Activated gamma-delta T cell (primary cell): ENCODE results near the gene CDKN2AIP.
"Not testable (repeated sequence)": the region's sequence is repeated elsewhere in the genome, so short reads cannot be mapped to it uniquely, and the experiment has no call there.

Experiments used
- DNase-seq: peaks from one replicate; lab custom pipeline; 2025; lab: John Stamatoyannopoulos, UW

Gene CDKN2AIP

DNA sequence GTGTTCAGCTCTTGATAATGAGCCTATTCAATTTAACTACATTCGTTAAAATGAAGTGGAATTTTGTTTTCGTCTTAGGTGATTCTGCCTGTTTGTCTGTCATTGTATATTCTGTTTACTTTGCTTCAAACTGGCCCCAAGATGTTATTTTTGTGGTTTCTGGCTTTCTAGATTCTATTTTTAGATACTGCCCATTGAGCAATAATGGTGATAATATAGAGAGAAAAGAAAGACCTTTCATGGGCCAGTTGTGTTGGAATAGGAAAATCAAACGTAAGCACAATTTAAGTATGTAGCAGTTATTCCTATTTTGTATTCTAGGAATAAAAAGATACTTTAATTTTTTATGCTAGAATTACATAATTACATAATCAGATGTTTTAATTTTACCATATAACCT, 4.0 kb downstream of the CDKN2AIP start:
- DNase-seq, result no peak

DNA sequence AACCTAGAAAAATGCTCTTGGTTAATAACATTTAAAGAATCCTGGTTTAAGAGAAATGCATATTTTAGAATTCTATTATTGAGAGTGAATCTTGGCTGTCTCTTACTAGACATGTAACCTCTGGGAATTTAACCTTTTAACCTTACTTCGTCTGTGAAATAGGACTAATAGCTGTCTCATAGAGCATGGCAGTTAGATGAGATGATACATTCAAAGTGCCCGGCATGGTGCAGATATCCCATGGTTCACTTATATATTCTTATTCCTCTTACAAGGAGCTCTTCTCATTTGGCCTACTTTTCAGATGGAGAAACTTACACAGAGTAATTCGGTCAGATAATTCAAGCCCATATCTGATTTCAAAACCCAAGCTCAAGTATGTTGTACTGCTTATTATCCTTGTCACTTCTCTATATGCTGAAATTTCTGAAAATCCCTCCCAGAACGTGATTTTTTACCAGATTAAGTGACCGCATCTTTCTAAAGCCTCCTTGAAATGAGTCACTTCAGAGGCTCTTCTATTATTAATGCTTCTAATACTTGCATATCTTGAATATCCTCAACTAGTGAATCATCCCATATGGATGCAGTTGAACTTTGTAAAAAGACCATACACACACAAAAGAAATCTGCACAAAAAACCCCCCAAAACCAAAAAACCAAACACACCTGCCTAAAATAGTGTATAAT, 4.9 kb downstream of the CDKN2AIP start:
- no peak for DNase-seq

DNA sequence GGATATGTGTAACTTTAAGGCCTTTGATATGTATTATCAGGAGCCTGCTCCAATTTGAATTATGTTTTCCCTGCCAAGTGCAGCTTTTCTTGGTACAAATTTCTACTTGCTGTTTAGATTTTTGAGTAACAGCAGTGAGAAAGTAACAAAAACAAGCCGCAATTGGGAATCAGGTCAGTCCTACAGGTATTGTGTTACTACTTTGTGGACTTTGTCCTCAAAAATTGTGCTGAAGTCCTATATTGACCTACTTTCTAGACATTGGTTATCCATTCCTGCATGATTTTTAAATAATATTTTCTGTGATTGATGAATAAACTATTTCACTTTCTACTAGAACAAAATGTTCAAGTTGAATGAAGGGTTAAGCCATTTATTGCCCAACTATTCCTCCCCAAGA, 5.7 kb downstream of the CDKN2AIP start:
- no peak for DNase-seq

- no peak for DNase-seq
These were observed 11.2 kb downstream of the CDKN2AIP start for GRCh38 chr4:183455431-183456195.

DNA sequence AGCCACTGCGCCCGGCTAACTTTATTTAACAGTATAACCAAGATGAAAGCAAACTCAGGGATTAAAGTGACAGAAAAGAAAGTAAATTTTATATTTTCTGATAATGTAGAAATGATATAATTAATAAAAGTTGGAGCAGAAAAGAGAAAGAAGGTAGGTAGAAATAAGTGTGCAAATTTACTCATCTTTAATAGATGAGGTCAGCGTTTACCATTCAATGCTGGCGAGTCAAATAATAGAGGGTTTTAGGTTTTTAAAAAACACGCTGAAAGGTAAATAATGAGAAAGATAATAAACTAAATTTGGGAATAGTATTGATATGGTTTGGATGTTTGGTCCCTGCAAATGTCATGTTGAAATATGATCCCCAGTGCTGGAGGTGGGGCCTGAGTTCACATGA, 13.6 kb downstream of the CDKN2AIP start:
- DNase-seq, result no peak

GRCh38 chr4:183463903-183464619, 19.6 kb downstream of the CDKN2AIP start:
- DNase-seq, result not testable (repeated sequence)

DNA sequence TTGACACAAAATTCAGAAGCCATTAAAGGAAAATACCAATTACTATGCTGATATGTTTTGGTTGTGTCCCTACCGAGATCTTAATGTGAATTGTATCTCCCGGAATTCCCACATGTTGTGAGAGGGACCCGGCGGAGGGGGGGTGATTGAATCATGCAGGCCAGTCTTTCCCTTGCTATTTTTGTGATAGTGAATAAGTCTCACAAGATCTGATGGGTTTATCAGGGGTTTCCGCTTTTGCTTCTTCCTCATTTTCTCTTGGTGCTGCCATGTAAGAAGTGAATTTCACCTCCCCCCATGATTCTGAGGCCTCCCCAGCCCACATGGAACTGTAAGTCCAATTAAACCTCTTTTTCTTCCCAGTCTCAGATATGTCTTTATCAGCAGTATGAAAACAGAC, 21.4 kb downstream of the CDKN2AIP start:
- not testable (repeated sequence) for DNase-seq

DNA sequence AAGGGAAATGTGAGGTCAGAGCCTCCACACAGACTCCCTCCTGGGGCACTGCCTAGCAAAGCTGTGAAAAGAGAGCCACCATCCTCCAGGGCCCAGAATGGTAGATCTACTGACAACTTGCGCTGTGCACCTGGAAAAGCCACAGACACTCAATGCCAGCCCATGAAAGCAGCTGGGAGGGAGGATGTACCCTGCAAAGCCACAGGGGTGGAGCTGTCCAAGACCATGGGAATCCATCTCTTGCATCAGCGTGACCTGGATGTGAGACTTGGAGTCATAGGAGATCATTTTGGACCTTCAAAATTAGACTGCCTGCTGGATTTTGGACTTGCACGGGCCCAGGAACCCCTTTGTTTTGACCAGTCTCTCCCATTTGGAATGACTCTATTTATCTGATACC, 22.8 kb downstream of the CDKN2AIP start:
- DNase-seq, result no peak

- DNase-seq, result no peak
These were observed 24.0 kb downstream of the CDKN2AIP start for GRCh38 chr4:183468210-183469095.

DNA sequence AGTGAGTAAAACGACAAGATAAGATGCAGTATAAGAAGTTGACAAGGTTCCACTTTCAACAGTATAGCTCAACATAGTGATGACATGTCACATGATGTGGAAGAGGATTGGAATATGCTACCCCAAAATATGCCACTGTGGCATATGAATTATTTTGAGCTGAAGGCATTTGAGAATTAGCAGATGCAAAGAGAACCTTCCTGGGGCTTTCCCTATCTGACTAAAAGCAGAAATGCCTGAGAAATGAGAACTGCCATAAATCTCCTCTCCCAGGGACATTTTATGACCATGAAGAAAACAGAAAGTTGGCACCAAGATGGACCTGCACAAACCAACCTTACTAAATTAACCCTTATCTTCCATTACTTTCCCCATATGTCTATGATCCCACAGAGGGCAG, 24.8 kb downstream of the CDKN2AIP start:
- no peak for DNase-seq

- no peak for DNase-seq
These were observed 25.5 kb downstream of the CDKN2AIP start for GRCh38 chr4:183469936-183470335.

GRCh38 chr4:183470821-183471220, 26.4 kb downstream of the CDKN2AIP start:
- DNase-seq, result no peak

DNA sequence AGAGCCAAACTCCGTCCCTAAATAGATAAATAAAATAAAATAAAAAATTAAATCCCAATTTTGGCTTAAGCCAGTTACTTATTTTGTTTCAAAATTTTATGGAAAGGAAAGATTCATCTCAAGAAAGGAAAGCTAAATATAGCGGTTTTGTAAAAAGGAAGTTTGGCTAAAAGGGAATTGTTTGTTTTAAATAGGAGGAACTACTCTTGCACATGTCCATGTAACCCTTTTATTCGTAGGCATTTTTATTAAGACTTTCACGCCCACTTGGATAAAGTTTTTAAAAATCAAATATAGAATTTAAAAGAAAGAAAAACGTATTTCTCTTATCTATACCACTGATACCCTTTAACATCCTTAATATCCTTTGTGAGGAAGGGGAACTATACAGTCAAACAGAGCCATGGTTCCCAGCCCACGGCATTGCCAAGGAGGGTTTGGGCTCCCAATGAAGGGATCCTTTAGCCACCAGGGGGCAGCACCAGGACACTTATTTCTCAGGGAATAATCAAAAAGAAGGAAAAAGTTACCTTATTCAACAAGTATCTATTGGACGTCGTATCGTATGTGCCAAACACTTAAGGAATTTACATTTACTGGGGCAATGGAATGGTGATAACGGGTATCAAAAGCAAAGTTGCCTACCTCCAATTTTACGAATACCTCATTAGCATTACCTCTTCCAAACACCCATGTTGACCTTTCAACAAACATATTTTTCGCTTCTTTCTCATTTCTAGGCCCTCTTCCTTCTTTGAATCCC, 27.7 kb downstream of the CDKN2AIP start:
- DNase-seq, result no peak

DNA sequence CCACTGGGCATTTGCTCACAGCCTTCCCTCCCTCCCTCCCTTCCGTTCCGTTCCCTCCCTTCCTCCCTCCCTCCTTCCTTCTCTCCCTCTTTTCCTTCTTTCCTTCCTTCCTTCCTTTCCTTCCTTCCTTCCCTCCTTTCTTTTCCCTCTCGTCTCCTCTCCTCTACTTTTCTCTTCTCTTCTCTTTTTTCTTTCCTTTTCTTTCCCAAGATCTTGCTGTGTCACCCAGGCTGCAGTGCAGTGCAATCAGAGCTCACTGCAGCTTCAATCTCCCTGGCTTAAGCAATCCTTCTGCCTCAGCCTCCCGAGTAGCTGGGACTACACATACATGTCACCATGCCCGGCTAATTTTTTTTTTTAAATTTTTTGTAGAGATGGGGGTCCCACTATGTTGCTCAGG, 33.7 kb downstream of the CDKN2AIP start:
- DNase-seq, result no peak

GRCh38 chr4:183478926-183479325, 34.5 kb downstream of the CDKN2AIP start:
- no peak for DNase-seq

GRCh38 chr4:183482515-183483095, 38.2 kb downstream of the CDKN2AIP start:
- not testable (repeated sequence) for DNase-seq

DNA sequence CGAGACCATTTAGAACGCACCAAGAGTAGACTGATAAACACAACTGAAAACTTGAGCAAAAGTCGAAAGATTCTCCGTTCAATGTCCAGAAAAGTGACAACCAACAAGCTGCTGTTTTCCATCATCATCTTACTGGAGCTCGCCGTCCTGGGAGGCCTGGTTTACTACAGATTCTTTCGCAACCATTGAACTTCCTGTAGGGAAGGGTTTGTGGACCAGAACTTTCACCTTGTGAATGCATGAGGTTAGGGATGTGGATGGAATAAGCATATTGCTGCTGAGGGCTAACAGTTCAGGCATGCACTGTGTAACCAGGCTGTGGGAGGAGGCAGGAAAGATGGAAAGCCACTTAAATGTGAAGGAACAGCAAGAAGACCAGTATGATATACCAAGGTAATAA, 39.6 kb downstream of the CDKN2AIP start:
- DNase-seq, result no peak

DNA sequence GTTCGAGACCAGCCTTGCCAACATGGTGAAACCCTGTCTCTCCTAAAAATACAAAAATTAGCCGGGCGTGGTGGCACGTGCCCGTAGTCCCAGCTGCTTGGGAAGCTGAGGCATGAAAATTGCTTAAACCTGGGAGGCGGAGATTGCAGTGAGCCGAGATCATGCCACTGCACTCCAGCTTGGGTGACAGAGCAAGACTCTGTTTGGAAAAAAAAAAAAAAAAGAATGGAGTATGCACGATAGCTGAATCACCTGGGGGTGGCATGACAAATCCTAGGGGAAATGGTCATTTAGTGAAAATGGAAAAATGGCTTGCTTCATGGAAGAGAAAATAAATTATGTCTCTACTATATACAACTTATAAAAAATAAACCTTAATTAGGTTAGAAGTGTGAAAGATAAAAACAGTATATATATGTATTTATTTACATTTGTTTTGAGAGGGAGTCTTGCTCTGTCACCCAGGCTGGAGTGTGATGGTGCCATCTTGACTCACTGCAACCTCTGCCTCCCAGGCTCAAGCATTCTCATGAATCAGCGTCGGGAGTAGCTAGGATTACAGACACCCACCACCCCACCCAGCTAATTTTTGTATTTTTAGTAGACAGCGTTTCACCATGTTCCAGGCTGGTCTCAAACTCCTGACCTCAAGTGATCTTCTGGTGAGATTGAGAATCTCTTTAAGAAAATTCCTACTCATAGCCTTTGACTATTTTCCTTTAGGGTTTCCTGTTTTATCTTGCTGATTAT, 41.1 kb downstream of the CDKN2AIP start:
- DNase-seq, result no peak

GRCh38 chr4:183492791-183493222, 48.4 kb downstream of the CDKN2AIP start:
- DNase-seq, result no peak

GRCh38 chr4:183493246-183493645, 48.8 kb downstream of the CDKN2AIP start:
- DNase-seq, result no peak
